OCI-LY7 (cell line): Measurements from ENCODE around the gene TENT5C. TPM values are rescaled to one million over a fixed set of nuclear protein-coding genes. Genes with fewer than 3 reads are reported as not detected.
A peak's percentile ranks its signal among the peaks of the same experiment; 100 is the strongest.

Experiments used
- BruUV-seq: library from RNA; stranded (reverse); fragments of 400-500 nt; replicated peaks from 2 replicates; lab custom pipeline; 2021; lab: Mats Ljungman, UMichigan
- CTCF ChIA-PET: fragments of 300-600 bp; sonication (Branson Sonifier 250); formaldehyde crosslinking; loops from one replicate; lab custom pipeline; 2022; ENCODE audit warnings: antibody characterized with exemption; ENCODE audit not compliant: unreplicated experiment; lab: Charles Lee
- POLR2A ChIA-PET: fragments of 300-600 bp; sonication (Branson Sonifier 250); formaldehyde crosslinking; loops from one replicate; lab custom pipeline; 2022; ENCODE audit warnings: antibody characterized with exemption; lab: Charles Lee
- DNase-seq: peaks from one replicate; pipeline ENCODE4 v3.0.0-alpha.2; 2015; ENCODE audit warnings: low spot score
- H2AFZ ChIP-seq: fragments of 200-600 bp; sonication (generic), shearing (Covaris generic); 2 replicates; pipeline ENCODE4 v1.6.1; 2014; ENCODE audit warnings: mild to moderate bottlenecking, antibody characterized with exemption, low read length, moderate library complexity
- H3K27ac ChIP-seq: fragments of 200-600 bp; sonication (generic); 2 replicates; pipeline ENCODE4 v1.5.1; 2014; ENCODE audit warnings: mixed run types, low read depth, mild to moderate bottlenecking, moderate library complexity, low read length, inconsistent platforms; ENCODE audit not compliant: poor library complexity, severe bottlenecking
- H3K36me3 ChIP-seq: fragments of 200-600 bp; sonication (generic); 2 replicates; pipeline ENCODE4 v1.6.1; 2014; ENCODE audit warnings: mild to moderate bottlenecking, antibody characterized with exemption, low read length, moderate library complexity, mixed read lengths; ENCODE audit not compliant: insufficient read depth
- H3K4me1 ChIP-seq: fragments of 200-600 bp; sonication (generic); 2 replicates; pipeline ENCODE4 v1.5.1; 2014; ENCODE audit warnings: mild to moderate bottlenecking, low read length; ENCODE audit not compliant: insufficient read depth, poor library complexity, severe bottlenecking
- H3K4me2 ChIP-seq: fragments of 200-600 bp; sonication (generic); 2 replicates; pipeline ENCODE4 v1.6.1; 2014; ENCODE audit warnings: mild to moderate bottlenecking, low read length
- H3K4me3 ChIP-seq: fragments of 200-600 bp; sonication (generic); 2 replicates; pipeline ENCODE4 v1.5.1; 2014; ENCODE audit warnings: mild to moderate bottlenecking, low read depth, low read length; ENCODE audit not compliant: poor library complexity, severe bottlenecking
- H3K79me2 ChIP-seq: fragments of 200-600 bp; sonication (generic); 2 replicates; pipeline ENCODE4 v1.6.1; 2016; ENCODE audit warnings: low read depth, mild to moderate bottlenecking, low read length, moderate library complexity, mixed read lengths; ENCODE audit not compliant: insufficient read depth
- H3K9me2 ChIP-seq: fragments of 200-600 bp; sonication (generic); 2 replicates; pipeline ENCODE4 v1.6.1; 2016; ENCODE audit warnings: mild to moderate bottlenecking, low read length, mixed read lengths; ENCODE audit not compliant: insufficient read depth
- H3K9me3 ChIP-seq: fragments of 200-600 bp; sonication (generic); 2 replicates; pipeline ENCODE4 v1.6.1; 2014; ENCODE audit warnings: mild to moderate bottlenecking, mixed run types, low read length, mixed read lengths
- H4K20me1 ChIP-seq: fragments of 200-600 bp; sonication (generic); 2 replicates; pipeline ENCODE4 v1.6.1; 2014; ENCODE audit warnings: mild to moderate bottlenecking, antibody characterized with exemption, low read length, moderate library complexity, mixed read lengths; ENCODE audit not compliant: insufficient read depth
- EZH2phosphoT487 ChIP-seq: fragments of 200-600 bp; sonication (generic); IDR thresholded peaks from 2 replicates; pipeline ENCODE4 v1.6.1; 2018; ENCODE audit warnings: low read depth, borderline replicate concordance, mild to moderate bottlenecking, mixed run types, antibody characterized with exemption, low read length, moderate library complexity, mixed read lengths
- intact Hi-C: fragments of 100-400 bp; cut with micrococcal nuclease; formaldehyde crosslinking; loops from one replicate; pipeline ENCODE4 v1.10.0; 2022; ENCODE audit not compliant: unreplicated experiment
- total RNA-seq, 2 experiments: library from RNA; depleted of rRNA in 1 of 2; stranded (reverse); fragments of >200 nt in 1 of 2; shearing (Covaris generic) in 1 of 2; gene quantifications; 2 replicates each; pipeline ENCODE4 v1.2.3, GENCODE V29; 2014 to 2022
- TF ChIP-seq, protein P1 (sequence below): fragments of 200-600 bp; sonication (generic); conservative IDR thresholded peaks from 2 replicates; pipeline ENCODE4 v1.5.1; 2014; ENCODE audit warnings: mild to moderate bottlenecking, antibody characterized with exemption, low read length, moderate library complexity, mixed read lengths

TENT5C gene
- total RNA-seq, 2 experiments from 2014 or later: 13.3 to 31.1 TPM

GRCh38 chr1:117570988-117571409 lies 34.8 kb upstream of the TENT5C start:
- Histone ChIP-seq H3K9me3 (no peaks in the 10 kb centered on the region), H3K79me2 (no peaks in the 10 kb centered on the region), H3K4me1 (peaks cover 11% of the 10 kb centered on the region), H3K36me3 (no peaks in the 10 kb centered on the region), H3K27ac (no peak overlapping the region), H3K4me2 (peak overlapping the region; percentile 10; the same call in 1 of the 2 replicates), H3K9me2 (no peaks in the 10 kb centered on the region), H2AFZ (peak overlapping the region; percentile 18; the same call in 1 of the 2 replicates), H4K20me1 (no peaks in the 10 kb centered on the region), H3K4me3 (no peak overlapping the region)
- POLR2A ChIA-PET: interaction anchor here (0.9 kb wide), 1 partner anchor 24 kb away, joined by 3 read pairs; no protein-coding TSS in a partner anchor
- peak; percentile 16 for DNase-seq
- no TSS peak for BruUV-seq
- CTCF ChIA-PET: no interaction called here
- intact Hi-C loops: no loop called here
- no peak for TF ChIP-seq EZH2phosphoT487
- TF ChIP-seq, protein P1, sequence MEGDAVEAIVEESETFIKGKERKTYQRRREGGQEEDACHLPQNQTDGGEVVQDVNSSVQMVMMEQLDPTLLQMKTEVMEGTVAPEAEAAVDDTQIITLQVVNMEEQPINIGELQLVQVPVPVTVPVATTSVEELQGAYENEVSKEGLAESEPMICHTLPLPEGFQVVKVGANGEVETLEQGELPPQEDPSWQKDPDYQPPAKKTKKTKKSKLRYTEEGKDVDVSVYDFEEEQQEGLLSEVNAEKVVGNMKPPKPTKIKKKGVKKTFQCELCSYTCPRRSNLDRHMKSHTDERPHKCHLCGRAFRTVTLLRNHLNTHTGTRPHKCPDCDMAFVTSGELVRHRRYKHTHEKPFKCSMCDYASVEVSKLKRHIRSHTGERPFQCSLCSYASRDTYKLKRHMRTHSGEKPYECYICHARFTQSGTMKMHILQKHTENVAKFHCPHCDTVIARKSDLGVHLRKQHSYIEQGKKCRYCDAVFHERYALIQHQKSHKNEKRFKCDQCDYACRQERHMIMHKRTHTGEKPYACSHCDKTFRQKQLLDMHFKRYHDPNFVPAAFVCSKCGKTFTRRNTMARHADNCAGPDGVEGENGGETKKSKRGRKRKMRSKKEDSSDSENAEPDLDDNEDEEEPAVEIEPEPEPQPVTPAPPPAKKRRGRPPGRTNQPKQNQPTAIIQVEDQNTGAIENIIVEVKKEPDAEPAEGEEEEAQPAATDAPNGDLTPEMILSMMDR: no peak

GRCh38 chr1:117571496-117571895 lies 34.4 kb upstream of the TENT5C start:
- intact Hi-C loops: no loop called here
- no peak for DNase-seq
- TF ChIP-seq, protein P1: no peak
- no peak for TF ChIP-seq EZH2phosphoT487
- POLR2A ChIA-PET: no interaction called here
- no TSS peak for BruUV-seq
- no peaks in the 10 kb centered on the region for H3K36me3 ChIP-seq
- H3K27ac ChIP-seq: no peak overlapping the region
- no peaks in the 10 kb centered on the region for H3K79me2 ChIP-seq
- no peaks in the 10 kb centered on the region for H3K9me2 ChIP-seq
- H3K4me3 ChIP-seq: no peak overlapping the region
- no peak overlapping the region for H3K4me2 ChIP-seq
- peaks cover 11% of the 10 kb centered on the region for H3K4me1 ChIP-seq
- no peak overlapping the region for H2AFZ ChIP-seq
- CTCF ChIA-PET: no interaction called here
- no peaks in the 10 kb centered on the region for H3K9me3 ChIP-seq
- no peaks in the 10 kb centered on the region for H4K20me1 ChIP-seq

GRCh38 chr1:117572546-117572945 lies 33.3 kb upstream of the TENT5C start:
- Histone ChIP-seq H3K36me3 (no peaks in the 10 kb centered on the region), H2AFZ (no peak overlapping the region), H3K27ac (no peak overlapping the region), H3K79me2 (no peaks in the 10 kb centered on the region), H3K9me2 (no peaks in the 10 kb centered on the region), H3K9me3 (no peaks in the 10 kb centered on the region), H4K20me1 (no peaks in the 10 kb centered on the region), H3K4me1 (peaks cover 11% of the 10 kb centered on the region), H3K4me3 (no peak overlapping the region), H3K4me2 (no peak overlapping the region)
- intact Hi-C loops: no loop called here
- ChIA-PET CTCF (no interaction called here), POLR2A (interaction anchor here (0.5 kb wide), 1 partner anchor 163 kb away, joined by 3 read pairs; no protein-coding TSS in a partner anchor)
- no peak for TF ChIP-seq EZH2phosphoT487
- TF ChIP-seq, protein P1: no peak
- DNase-seq: peak; percentile 33
- BruUV-seq: no TSS peak
